ENCODE results near the gene SNX11. TPM values are rescaled to one million over a fixed set of nuclear protein-coding genes. Genes with fewer than 3 reads are reported as not detected.
A peak's percentile ranks its signal among the peaks of the same experiment; 100 is the strongest.

Gene SNX11
- total and polyA plus RNA-seq, 9 of the 15 experiments (the other 6 are each of a cell fraction or from before 2014, with no cell fraction given) = 12.4 to 24.0 (median 16.8) TPM

DNA sequence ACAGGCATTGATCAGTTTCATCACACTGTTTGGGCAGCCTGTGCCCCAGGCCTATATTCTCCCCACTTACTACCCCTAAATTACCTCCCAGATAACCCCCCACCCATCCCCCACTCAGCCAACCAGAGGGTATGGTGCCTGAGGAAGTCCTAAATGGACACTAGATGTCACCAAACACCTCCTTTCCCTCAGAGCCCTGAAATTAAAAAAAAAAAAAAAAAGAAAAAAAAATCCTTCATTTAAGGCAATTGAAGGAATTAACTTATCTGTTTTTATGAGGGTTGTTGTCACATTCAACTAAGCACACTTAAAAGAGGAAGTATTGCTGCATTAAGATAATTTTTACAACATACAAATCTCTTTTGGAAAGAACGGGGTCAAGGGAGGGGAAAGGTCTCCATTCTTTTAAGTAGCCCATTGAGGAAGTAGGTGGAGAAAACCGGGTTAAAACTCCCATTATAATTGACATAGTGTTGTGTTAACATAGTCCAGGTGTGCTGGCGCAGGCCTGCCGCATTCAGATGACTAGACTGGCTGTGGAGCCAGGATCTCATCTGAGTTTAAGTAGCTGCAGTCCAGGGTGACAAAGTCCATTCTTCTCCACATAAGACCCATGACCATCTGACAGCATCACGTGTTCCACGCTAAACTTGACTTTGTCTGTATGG lies 46.3 kb downstream of the SNX11 start:
- H3K79me2 ChIP-seq (ENCODE audit: control insufficient read depth, insufficient read depth, low read length) = no peaks in the 10 kb centered on the region
- no peaks in the 10 kb centered on the region for H3K9me1 ChIP-seq (ENCODE audit: control insufficient read depth, insufficient read depth, low read length)
- no peaks in the 10 kb centered on the region for H3K9me3 ChIP-seq (replicated peaks; ENCODE audit: control insufficient read depth, insufficient read depth, low read depth, low read length)
- H3K27me3 ChIP-seq (ENCODE audit: control insufficient read depth in 2 of 2, insufficient read depth in 2 of 2, low read length in 2 of 2) = peaks cover 4% of the 10 kb centered on the region in 2 experiments; a peak in 2 of 5 replicates
- H3K9ac ChIP-seq (ENCODE audit: insufficient read depth in 1 of 2, low read depth in 2 of 2, low read length in 2 of 2) = no peak overlapping the region
- intact Hi-C loops (cut with micrococcal nuclease) (loop anchor here (5.0 kb wide), 3 partner anchors 63 to 183 kb away; no protein-coding TSS in a partner anchor), in situ Hi-C loops (cut with MboI) (no loop called here)
- ATAC-seq (peak; percentile 79), DNase-seq (ENCODE audit: extremely low read depth in 1 of 4, low spot score in 3 of 4) (peak; percentile 62 to 70 (median 68)), FAIRE-seq (peak; percentile 79)
- peaks cover 4 to 10% of the 10 kb centered on the region in 2 experiments for H3K4me1 ChIP-seq (replicated peaks in 1 of 2; ENCODE audit: control insufficient read depth in 2 of 2, insufficient read depth in 2 of 2, low read length in 2 of 2)
- H3K27ac ChIP-seq (ENCODE audit: extremely low read depth, low read depth, low read length) = no peak overlapping the region
- H3K36me3 ChIP-seq (ENCODE audit: control insufficient read depth, insufficient read depth, low read length) = no peaks in the 10 kb centered on the region
- peak overlapping the region; percentile 58; the same call in 1 of the 2 replicates for H2AFZ ChIP-seq (ENCODE audit: low read depth, low read length)
- no peak overlapping the region for H3K4me2 ChIP-seq (ENCODE audit: insufficient read depth, low read length)
- no TSS peak for BruUV-seq (replicated peaks)
- no peaks in the 10 kb centered on the region for H4K20me1 ChIP-seq (replicated peaks; ENCODE audit: control insufficient read depth, insufficient read depth, low read length)
- ChIA-PET POLR2A (interaction anchor here (0.5 to 1.5 kb wide), 4 partner anchors 8 to 19 kb away, joined by 3 to 5 read pairs (median 3); no protein-coding TSS in a partner anchor), CTCF (ENCODE audit: low intra/inter-chr PET ratio) (interaction anchor here (0.6 to 1.5 kb wide), 13 partner anchors 16 to 1024 kb away, joined by 3 to 9 read pairs (median 4); no protein-coding TSS in a partner anchor)
- H3K4me3 ChIP-seq = no peak overlapping the region
- WGBS (ENCODE audit: insufficient coverage, low coverage, missing lambda C conversion rate) = 10% methylated on average over 6 of the region's 6 CpGs
- no peak for TF ChIP-seq TEAD2 (tag; IDR thresholded peaks at IDR 0.05)
- TF ChIP-seq, protein P1, sequence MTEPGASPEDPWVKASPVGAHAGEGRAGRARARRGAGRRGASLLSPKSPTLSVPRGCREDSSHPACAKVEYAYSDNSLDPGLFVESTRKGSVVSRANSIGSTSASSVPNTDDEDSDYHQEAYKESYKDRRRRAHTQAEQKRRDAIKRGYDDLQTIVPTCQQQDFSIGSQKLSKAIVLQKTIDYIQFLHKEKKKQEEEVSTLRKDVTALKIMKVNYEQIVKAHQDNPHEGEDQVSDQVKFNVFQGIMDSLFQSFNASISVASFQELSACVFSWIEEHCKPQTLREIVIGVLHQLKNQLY (CRISPR knock-in tag; conservative IDR thresholded peaks at IDR 0.05) = no peak
- TF ChIP-seq, protein P2, sequence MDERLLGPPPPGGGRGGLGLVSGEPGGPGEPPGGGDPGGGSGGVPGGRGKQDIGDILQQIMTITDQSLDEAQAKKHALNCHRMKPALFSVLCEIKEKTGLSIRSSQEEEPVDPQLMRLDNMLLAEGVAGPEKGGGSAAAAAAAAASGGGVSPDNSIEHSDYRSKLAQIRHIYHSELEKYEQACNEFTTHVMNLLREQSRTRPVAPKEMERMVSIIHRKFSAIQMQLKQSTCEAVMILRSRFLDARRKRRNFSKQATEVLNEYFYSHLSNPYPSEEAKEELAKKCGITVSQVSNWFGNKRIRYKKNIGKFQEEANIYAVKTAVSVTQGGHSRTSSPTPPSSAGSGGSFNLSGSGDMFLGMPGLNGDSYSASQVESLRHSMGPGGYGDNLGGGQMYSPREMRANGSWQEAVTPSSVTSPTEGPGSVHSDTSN (CRISPR knock-in tag; IDR thresholded peaks at IDR 0.05; ENCODE audit: low read depth) = no peak
- TF ChIP-seq, protein P2 (tag; conservative IDR thresholded peaks at IDR 0.05; ENCODE audit: low read depth) = peak; percentile 34; the same call in 1 of the 2 replicates
- 0 out of 2 replicates have a peak, but pooled peaks have one; percentile 15 for TF ChIP-seq CC2D1A (IDR thresholded peaks at IDR 0.05)
- TF ChIP-seq ZKSCAN3 (CRISPR knock-in tag; IDR thresholded peaks at IDR 0.05) = no peak
- no peak for TF ChIP-seq MBD2 (IDR thresholded peaks at IDR 0.05; ENCODE audit: borderline replicate concordance, low read depth)
- TF ChIP-seq YY1 (IDR thresholded peaks at IDR 0.05; ENCODE audit: borderline replicate concordance in 1 of 3, control insufficient read depth in 1 of 3, extremely low read depth in 1 of 3, insufficient read depth in 3 of 3, insufficient read length in 1 of 3, insufficient replicate concordance in 2 of 3, low read depth in 1 of 3, low read length in 2 of 3) = no peak
- TF ChIP-seq ELF1 (tag; IDR thresholded peaks at IDR 0.05) = peak; percentile 42; the same call in 1 of the 2 replicates
- TF ChIP-seq, protein P3, sequence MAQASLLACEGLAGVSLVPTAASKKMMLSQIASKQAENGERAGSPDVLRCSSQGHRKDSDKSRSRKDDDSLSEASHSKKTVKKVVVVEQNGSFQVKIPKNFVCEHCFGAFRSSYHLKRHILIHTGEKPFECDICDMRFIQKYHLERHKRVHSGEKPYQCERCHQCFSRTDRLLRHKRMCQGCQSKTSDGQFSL (CRISPR knock-in tag; IDR thresholded peaks at IDR 0.05) = no peak
- TF ChIP-seq, protein P3 (tag; IDR thresholded peaks at IDR 0.05) = peak in 1 of 2 experiments; percentile 57; a peak in 1 of 4 replicates
- TF ChIP-seq, protein P4, sequence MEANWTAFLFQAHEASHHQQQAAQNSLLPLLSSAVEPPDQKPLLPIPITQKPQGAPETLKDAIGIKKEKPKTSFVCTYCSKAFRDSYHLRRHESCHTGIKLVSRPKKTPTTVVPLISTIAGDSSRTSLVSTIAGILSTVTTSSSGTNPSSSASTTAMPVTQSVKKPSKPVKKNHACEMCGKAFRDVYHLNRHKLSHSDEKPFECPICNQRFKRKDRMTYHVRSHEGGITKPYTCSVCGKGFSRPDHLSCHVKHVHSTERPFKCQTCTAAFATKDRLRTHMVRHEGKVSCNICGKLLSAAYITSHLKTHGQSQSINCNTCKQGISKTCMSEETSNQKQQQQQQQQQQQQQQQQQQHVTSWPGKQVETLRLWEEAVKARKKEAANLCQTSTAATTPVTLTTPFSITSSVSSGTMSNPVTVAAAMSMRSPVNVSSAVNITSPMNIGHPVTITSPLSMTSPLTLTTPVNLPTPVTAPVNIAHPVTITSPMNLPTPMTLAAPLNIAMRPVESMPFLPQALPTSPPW (CRISPR knock-in tag; IDR thresholded peaks at IDR 0.05) = peak; percentile 51
- 0 out of 4 replicates have a peak, but pooled peaks of 1 of the 2 experiments have one; percentile 12 for TF ChIP-seq TRIM24 (IDR thresholded peaks at IDR 0.05)
- no peak for TF ChIP-seq KLF10 (CRISPR knock-in tag; IDR thresholded peaks at IDR 0.05)
- TF ChIP-seq EP300 (IDR thresholded peaks at IDR 0.05; ENCODE audit: low read length) = no peak

Measured in K562 (cell line).